Measurements from ENCODE around the gene C2CD4D. TPM values are rescaled to one million over a fixed set of nuclear protein-coding genes. Genes with fewer than 3 reads are reported as not detected.

C2CD4D gene
- total RNA-seq, 1 experiment from 2014 or later: 0.23 TPM

GRCh38 chr1:151833172-151833900, 6.3 kb downstream of the C2CD4D start:
- Histone ChIP-seq H3K4me1 (peaks cover 20% of the 10 kb centered on the region), H3K27me3 (replicated peaks; ENCODE audit: control insufficient read depth, insufficient read depth, low read length) (no peaks in the 10 kb centered on the region), H3K9me3 (no peaks in the 10 kb centered on the region), H3K4me3 (ENCODE audit: low read depth, low read length) (no peak overlapping the region), H3K36me3 (ENCODE audit: control insufficient read depth, insufficient read depth, low read length) (no peaks in the 10 kb centered on the region)
- TF ChIP-seq CTCF (IDR thresholded peaks at IDR 0.05; ENCODE audit: insufficient read depth in 1 of 2, low read depth in 1 of 2, low read length in 1 of 2, severe bottlenecking in 1 of 2, unreplicated experiment in 1 of 2): no peak
- POLR2A ChIA-PET: no interaction called here
- Mint-ChIP-seq H3K9me3 (ENCODE audit: unreplicated experiment) (no peaks in the 10 kb centered on the region), H3K27me3 (ENCODE audit: insufficient read depth, unreplicated experiment) (no peaks in the 10 kb centered on the region), H3K36me3 (ENCODE audit: insufficient read depth, unreplicated experiment) (peaks cover 11% of the 10 kb centered on the region), H3K27ac (ENCODE audit: unreplicated experiment) (no peak overlapping the region), H3K4me3 (ENCODE audit: unreplicated experiment) (no peak overlapping the region), H3K4me1 (ENCODE audit: low read depth, unreplicated experiment) (peaks cover 31% of the 10 kb centered on the region)
- CTCF ChIA-PET: no interaction called here
- DNase-seq: no peak
- no TSS peak for BruUV-seq (replicated peaks)
- intact Hi-C loops (cut with micrococcal nuclease; ENCODE audit: unreplicated experiment): no loop called here

- Histone ChIP-seq H3K9me3 (no peaks in the 10 kb centered on the region), H3K36me3 (ENCODE audit: control insufficient read depth, insufficient read depth, low read length) (no peaks in the 10 kb centered on the region), H3K4me3 (ENCODE audit: low read depth, low read length) (no peak overlapping the region), H3K4me1 (peaks cover 20% of the 10 kb centered on the region), H3K27me3 (replicated peaks; ENCODE audit: control insufficient read depth, insufficient read depth, low read length) (no peaks in the 10 kb centered on the region)
- no peaks in the 10 kb centered on the region for H3K9me3 Mint-ChIP-seq (ENCODE audit: unreplicated experiment)
- CTCF ChIA-PET: no interaction called here
- H3K36me3 Mint-ChIP-seq (ENCODE audit: insufficient read depth, unreplicated experiment): peaks cover 11% of the 10 kb centered on the region
- TF ChIP-seq CTCF (IDR thresholded peaks at IDR 0.05; ENCODE audit: insufficient read depth in 1 of 2, low read depth in 1 of 2, low read length in 1 of 2, severe bottlenecking in 1 of 2, unreplicated experiment in 1 of 2): no peak
- no peaks in the 10 kb centered on the region for H3K27me3 Mint-ChIP-seq (ENCODE audit: insufficient read depth, unreplicated experiment)
- POLR2A ChIA-PET: no interaction called here
- no peak overlapping the region for H3K4me3 Mint-ChIP-seq (ENCODE audit: unreplicated experiment)
- DNase-seq: no peak
- intact Hi-C loops (cut with micrococcal nuclease; ENCODE audit: unreplicated experiment): no loop called here
- no TSS peak for BruUV-seq (replicated peaks)
- peaks cover 31% of the 10 kb centered on the region for H3K4me1 Mint-ChIP-seq (ENCODE audit: low read depth, unreplicated experiment)
- no peak overlapping the region for H3K27ac Mint-ChIP-seq (ENCODE audit: unreplicated experiment)
Observed at GRCh38 chr1:151832318-151832980, 7.2 kb downstream of the C2CD4D start.

- Histone ChIP-seq H3K4me1 (peaks cover 17% of the 10 kb centered on the region), H3K36me3 (ENCODE audit: control insufficient read depth, insufficient read depth, low read length) (no peaks in the 10 kb centered on the region), H3K9me3 (no peaks in the 10 kb centered on the region), H3K4me3 (ENCODE audit: low read depth, low read length) (no peak within 1 kb of the TSS), H3K27me3 (replicated peaks; ENCODE audit: control insufficient read depth, insufficient read depth, low read length) (no peaks in the 10 kb centered on the region)
- ChIA-PET POLR2A (no interaction called here), CTCF (no interaction called here)
- Mint-ChIP-seq H3K27me3 (ENCODE audit: insufficient read depth, unreplicated experiment) (no peaks in the 10 kb centered on the region), H3K9me3 (ENCODE audit: unreplicated experiment) (no peaks in the 10 kb centered on the region), H3K4me1 (ENCODE audit: low read depth, unreplicated experiment) (peaks cover 23% of the 10 kb centered on the region), H3K27ac (ENCODE audit: unreplicated experiment) (no peak within 1 kb of the TSS), H3K4me3 (ENCODE audit: unreplicated experiment) (no peak within 1 kb of the TSS), H3K36me3 (ENCODE audit: insufficient read depth, unreplicated experiment) (peaks cover 9% of the 10 kb centered on the region)
- intact Hi-C loops (cut with micrococcal nuclease; ENCODE audit: unreplicated experiment): no loop called here
- no peak for TF ChIP-seq CTCF (IDR thresholded peaks at IDR 0.05; ENCODE audit: insufficient read depth in 1 of 2, low read depth in 1 of 2, low read length in 1 of 2, severe bottlenecking in 1 of 2, unreplicated experiment in 1 of 2)
- no TSS peak for BruUV-seq (replicated peaks)
- DNase-seq: no peak
Observed at GRCh38 chr1:151831605-151832004, 8.0 kb downstream of the C2CD4D start, which contains the start of gene RORC. RORC (minus strand) TSS chr1:151831802; CDS start chr1:151831764, 38 bp downstream.
